ENCODE results near the gene DIAPH1.
A peak's percentile ranks its signal among the peaks of the same experiment; 100 is the strongest.

The DIAPH1 gene

GRCh38 chr5:141633871-141634561, 15.2 kb upstream of the DIAPH1 start:
- no peak overlapping the region for H3K4me3 ChIP-seq (ENCODE audit: severe bottlenecking)
- no peak for DNase-seq (ENCODE audit: low spot score)
- H3K27me3 ChIP-seq (ENCODE audit: insufficient read depth, poor library complexity, severe bottlenecking), result no peaks in the 10 kb centered on the region
- peaks cover 5% of the 10 kb centered on the region for H3K4me1 ChIP-seq (ENCODE audit: insufficient read depth, poor library complexity, severe bottlenecking)
- H3K27ac ChIP-seq (ENCODE audit: poor library complexity, severe bottlenecking), result no peak overlapping the region
- peaks cover 53% of the 10 kb centered on the region for H3K36me3 ChIP-seq (ENCODE audit: low read depth)
- TF ChIP-seq CTCF (IDR thresholded peaks at IDR 0.05; ENCODE audit: poor library complexity, severe bottlenecking), result no peak
- no peaks in the 10 kb centered on the region for H3K9me3 ChIP-seq (ENCODE audit: severe bottlenecking)
- no peak for ATAC-seq (ENCODE audit: low read depth)

DNA sequence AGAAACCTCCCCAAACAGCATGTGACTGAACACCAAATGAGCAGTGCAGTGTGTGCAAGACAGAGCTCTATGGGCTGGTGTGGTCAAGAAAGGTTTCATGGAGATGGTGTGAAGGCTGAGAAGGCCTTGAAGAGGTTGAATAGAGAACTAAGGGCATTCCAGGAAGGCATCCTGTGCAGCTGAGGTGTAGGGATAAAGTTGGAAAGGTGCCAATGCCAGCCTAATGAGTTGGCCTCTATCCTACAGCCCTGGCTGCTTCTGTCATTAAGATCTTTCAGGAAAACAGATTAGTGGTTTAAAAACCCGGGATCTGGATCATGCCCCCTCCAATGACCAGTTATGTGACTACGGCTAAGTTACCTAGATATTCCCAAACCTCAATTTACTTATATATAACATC, 13.8 kb upstream of the DIAPH1 start:
- no peak overlapping the region for H3K4me3 ChIP-seq (ENCODE audit: severe bottlenecking)
- ATAC-seq (ENCODE audit: low read depth), result no peak
- H3K27ac ChIP-seq (ENCODE audit: poor library complexity, severe bottlenecking), result no peak overlapping the region
- no peak for DNase-seq (ENCODE audit: low spot score)
- TF ChIP-seq CTCF (IDR thresholded peaks at IDR 0.05; ENCODE audit: poor library complexity, severe bottlenecking), result no peak
- peaks cover 67% of the 10 kb centered on the region for H3K36me3 ChIP-seq (ENCODE audit: low read depth)
- no peaks in the 10 kb centered on the region for H3K9me3 ChIP-seq (ENCODE audit: severe bottlenecking)
- no peaks in the 10 kb centered on the region for H3K27me3 ChIP-seq (ENCODE audit: insufficient read depth, poor library complexity, severe bottlenecking)
- H3K4me1 ChIP-seq (ENCODE audit: insufficient read depth, poor library complexity, severe bottlenecking), result peaks cover 5% of the 10 kb centered on the region

- DNase-seq (ENCODE audit: low spot score), result no peak
- no peak for TF ChIP-seq CTCF (IDR thresholded peaks at IDR 0.05; ENCODE audit: poor library complexity, severe bottlenecking)
- H3K36me3 ChIP-seq (ENCODE audit: low read depth), result peaks cover 84% of the 10 kb centered on the region
These were observed 11.9 kb upstream of the DIAPH1 start for GRCh38 chr5:141630570-141631140.

DNA sequence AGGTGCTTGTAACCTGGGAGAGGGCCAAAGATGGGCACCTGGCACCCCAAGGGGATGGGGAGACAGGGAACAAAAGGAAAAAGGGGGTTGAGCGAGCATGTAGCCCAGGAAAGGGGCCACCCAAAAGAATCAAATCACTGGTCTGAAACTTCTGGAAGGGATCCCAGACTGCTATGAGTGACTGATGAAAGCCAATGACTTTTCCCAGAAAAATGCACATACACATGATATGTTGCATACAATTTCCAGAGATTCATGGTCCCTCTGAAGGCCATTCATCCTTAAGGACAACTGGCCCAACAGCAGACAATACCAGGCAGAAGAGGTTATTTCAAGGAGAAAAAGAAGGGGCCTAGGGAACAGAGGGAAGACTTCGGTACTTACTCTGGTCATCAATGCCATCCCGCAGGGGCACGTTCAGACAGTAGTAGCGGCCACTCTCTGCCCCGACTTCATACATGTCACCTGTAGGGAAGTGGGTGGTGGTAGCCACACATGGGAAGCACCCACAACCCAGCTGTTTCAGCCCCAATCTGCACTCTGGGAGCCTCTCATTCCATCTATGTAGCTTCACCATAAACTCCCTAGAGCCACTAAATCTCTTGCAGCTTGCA, 9.5 kb upstream of the DIAPH1 start:
- H3K27ac ChIP-seq (ENCODE audit: poor library complexity, severe bottlenecking), result no peak overlapping the region
- H3K4me3 ChIP-seq (ENCODE audit: severe bottlenecking), result no peak overlapping the region
- H3K9me3 ChIP-seq (ENCODE audit: severe bottlenecking), result no peaks in the 10 kb centered on the region
- TF ChIP-seq CTCF (IDR thresholded peaks at IDR 0.05; ENCODE audit: poor library complexity, severe bottlenecking), result no peak
- no peaks in the 10 kb centered on the region for H3K4me1 ChIP-seq (ENCODE audit: insufficient read depth, poor library complexity, severe bottlenecking)
- peaks cover 89% of the 10 kb centered on the region for H3K36me3 ChIP-seq (ENCODE audit: low read depth)
- H3K27me3 ChIP-seq (ENCODE audit: insufficient read depth, poor library complexity, severe bottlenecking), result no peaks in the 10 kb centered on the region
- no peak for ATAC-seq (ENCODE audit: low read depth)
- peak; percentile 56 for DNase-seq (ENCODE audit: low spot score)

More at GRCh38 chr5:141630570-141631140, 11.9 kb upstream of the DIAPH1 start:
- Histone ChIP-seq H3K4me3 (ENCODE audit: severe bottlenecking) (no peak overlapping the region), H3K9me3 (ENCODE audit: severe bottlenecking) (no peaks in the 10 kb centered on the region), H3K27me3 (ENCODE audit: insufficient read depth, poor library complexity, severe bottlenecking) (no peaks in the 10 kb centered on the region), H3K27ac (ENCODE audit: poor library complexity, severe bottlenecking) (no peak overlapping the region), H3K4me1 (ENCODE audit: insufficient read depth, poor library complexity, severe bottlenecking) (peaks cover 3% of the 10 kb centered on the region)
- ATAC-seq (ENCODE audit: low read depth), result no peak

- ATAC-seq (ENCODE audit: low read depth) (no peak), DNase-seq (ENCODE audit: low spot score) (no peak)
- H3K9me3 ChIP-seq (ENCODE audit: severe bottlenecking), result no peaks in the 10 kb centered on the region
- H3K4me3 ChIP-seq (ENCODE audit: severe bottlenecking), result no peak overlapping the region
- TF ChIP-seq CTCF (IDR thresholded peaks at IDR 0.05; ENCODE audit: poor library complexity, severe bottlenecking), result no peak
- peaks cover 72% of the 10 kb centered on the region for H3K36me3 ChIP-seq (ENCODE audit: low read depth)
- no peaks in the 10 kb centered on the region for H3K27me3 ChIP-seq (ENCODE audit: insufficient read depth, poor library complexity, severe bottlenecking)
- H3K27ac ChIP-seq (ENCODE audit: poor library complexity, severe bottlenecking), result no peak overlapping the region
- H3K4me1 ChIP-seq (ENCODE audit: insufficient read depth, poor library complexity, severe bottlenecking), result no peaks in the 10 kb centered on the region
These were observed 4.8 kb upstream of the DIAPH1 start for GRCh38 chr5:141623611-141624010.

Data from RWPE2 (cell line).